HepG2 (cell line): ENCODE results near the gene ENPP1. TPM values are rescaled to one million over a fixed set of nuclear protein-coding genes. Genes with fewer than 3 reads are reported as not detected.
A peak's percentile ranks its signal among the peaks of the same experiment; 100 is the strongest.

Experiments
- ARNTL ChIP-seq: sonication (generic); formaldehyde crosslinking; IDR thresholded peaks from 2 replicates; pipeline ENCODE4 v1.4.0; 2020; ENCODE audit warnings: mild to moderate bottlenecking, missing genetic modification reagents
- DNMT1 ChIP-seq: sonication (generic); formaldehyde crosslinking; IDR thresholded peaks from 2 replicates; pipeline ENCODE4 v1.5.1; 2020; ENCODE audit warnings: mild to moderate bottlenecking, missing genetic modification reagents
- GPN1 ChIP-seq: sonication (generic); formaldehyde crosslinking; IDR thresholded peaks from 2 replicates; pipeline ENCODE4 v1.5.1; 2020; ENCODE audit warnings: missing genetic modification reagents, borderline replicate concordance
- HOXA9 ChIP-seq: sonication (generic); formaldehyde crosslinking; IDR thresholded peaks from 2 replicates; pipeline ENCODE4 v1.8.1; 2022; ENCODE audit warnings: missing genetic modification reagents, mild to moderate bottlenecking, moderate library complexity, borderline replicate concordance
- ISX ChIP-seq: sonication (generic); formaldehyde crosslinking; conservative IDR thresholded peaks from 2 replicates; pipeline ENCODE4 v1.5.0; 2020; ENCODE audit warnings: missing genetic modification reagents
- SP5 ChIP-seq: IDR thresholded peaks from 2 replicates; pipeline ENCODE4 v1.6.1; 2016; ENCODE audit warnings: low read depth, borderline replicate concordance
- TEAD2 ChIP-seq: sonication (generic); formaldehyde crosslinking; IDR thresholded peaks from 2 replicates; pipeline ENCODE4 v1.9.0; 2021; ENCODE audit warnings: missing genetic modification reagents
- ZIK1 ChIP-seq: sonication (generic); formaldehyde crosslinking; IDR thresholded peaks from 2 replicates; pipeline ENCODE4 v1.5.0; 2020; ENCODE audit warnings: mild to moderate bottlenecking, low read depth, missing genetic modification reagents, borderline replicate concordance
- ZNF317 ChIP-seq: sonication (generic); formaldehyde crosslinking; IDR thresholded peaks from 2 replicates; pipeline ENCODE4 v1.5.0; 2020; ENCODE audit warnings: mild to moderate bottlenecking, missing genetic modification reagents
- ZNF558 ChIP-seq: sonication (generic); formaldehyde crosslinking; IDR thresholded peaks from 2 replicates; pipeline ENCODE4 v1.9.0; 2022; ENCODE audit warnings: mild to moderate bottlenecking, missing genetic modification reagents, borderline replicate concordance
- polyA plus RNA-seq, 8 experiments: library from polyadenylated mRNA; depleted of rRNA in 3 of 8; stranded (reverse) in 7 of 8; unstranded in 1 of 8; fragments of >200 nt; fragmentation: Illumina TruSeq in 4 of 8; extraction: Trizol in 4 of 8; gene quantifications; 2 replicates each; pipeline versions ENCODE4 v1.2.1 to v1.2.3, GENCODE V29; 2011 to 2016; ENCODE audit warnings: low read depth in 4 of 8, missing spikeins in 1 of 8, mixed read lengths in 1 of 8; ENCODE audit not compliant: insufficient read depth in 1 of 8
- total RNA-seq, 5 experiments: library from RNA; depleted of rRNA; stranded (reverse); fragments of >200 nt; fragmentation: Illumina TruSeq; extraction: Trizol; gene quantifications; 2 replicates each; pipeline ENCODE4 v1.2.3, GENCODE V29; 2016; ENCODE audit warnings: low read depth in 1 of 5
- TF ChIP-seq, protein P1 (sequence below): sonication (generic); formaldehyde crosslinking; IDR thresholded peaks from 2 replicates; pipeline ENCODE4 v1.5.1; 2020; ENCODE audit warnings: mild to moderate bottlenecking, moderate library complexity, missing genetic modification reagents
- TF ChIP-seq, protein P2 (sequence below): IDR thresholded peaks from 2 replicates; pipeline ENCODE4 v1.6.1; 2016; ENCODE audit warnings: missing biosample characterization, missing genetic modification reagents, low read depth
- TF ChIP-seq, protein P3 (sequence below): IDR thresholded peaks from 2 replicates; pipeline ENCODE4 v1.6.1; 2012; ENCODE audit warnings: low read depth, low read length, improper control_type of control experiment
- TF ChIP-seq, protein P4 (sequence below): sonication (generic); formaldehyde crosslinking; IDR thresholded peaks from 2 replicates; pipeline ENCODE4 v1.4.0; 2020; ENCODE audit warnings: missing genetic modification reagents, mild to moderate bottlenecking, borderline replicate concordance
- TF ChIP-seq, protein P5 (sequence below): sonication (generic); formaldehyde crosslinking; IDR thresholded peaks from 2 replicates; pipeline ENCODE4 v1.4.0; 2020; ENCODE audit warnings: mild to moderate bottlenecking, missing genetic modification reagents

The ENPP1 gene
- total and polyA plus RNA-seq, 2 of the 13 experiments (the other 11 are each of a cell fraction or from before 2014, with no cell fraction given), result 56.5 to 160 TPM

DNA sequence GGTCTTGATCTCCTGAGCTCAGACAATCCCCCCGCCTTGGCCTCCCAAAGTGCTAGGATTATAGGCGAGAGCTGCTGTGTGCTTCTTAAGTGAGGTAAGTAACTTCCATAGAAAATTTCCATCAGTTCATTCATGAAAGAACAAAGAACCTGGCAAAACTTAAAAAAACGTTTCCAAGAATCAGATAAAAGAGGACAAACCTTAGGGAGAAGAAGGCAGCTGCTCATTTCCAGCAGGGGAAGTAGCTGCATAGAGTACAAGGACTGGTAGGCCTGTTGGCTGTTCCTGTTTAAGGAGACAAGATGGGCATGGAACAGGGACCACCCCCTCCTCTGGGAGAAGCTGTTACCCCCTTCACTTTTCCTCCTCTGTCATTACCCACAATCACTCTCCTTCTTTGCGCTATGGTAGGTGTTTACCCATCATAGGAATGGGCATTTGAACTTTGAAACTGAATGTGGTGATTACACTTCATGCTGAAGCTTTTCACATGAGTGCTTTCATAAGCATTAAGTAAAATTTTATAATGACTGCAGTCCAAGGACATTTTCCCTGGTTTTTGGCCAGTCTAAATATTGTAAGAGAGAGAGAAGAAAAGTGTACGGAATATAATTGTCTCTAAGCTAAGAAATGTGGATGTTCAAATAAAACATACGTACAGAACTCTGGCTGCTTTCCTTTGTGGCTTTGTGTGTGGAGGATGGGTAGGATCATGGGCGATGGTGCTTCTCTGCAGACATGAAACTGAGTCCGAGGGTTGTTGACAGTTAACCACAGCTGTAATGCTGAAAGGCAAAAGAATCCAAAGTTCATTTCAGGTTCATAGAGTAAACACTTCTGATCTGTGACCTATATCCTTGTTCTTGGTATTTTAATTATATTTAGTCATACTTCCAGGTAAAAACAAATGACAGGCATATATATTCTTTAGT is 86.9 kb downstream of the ENPP1 start (continued):
- TF ChIP-seq, protein P1, sequence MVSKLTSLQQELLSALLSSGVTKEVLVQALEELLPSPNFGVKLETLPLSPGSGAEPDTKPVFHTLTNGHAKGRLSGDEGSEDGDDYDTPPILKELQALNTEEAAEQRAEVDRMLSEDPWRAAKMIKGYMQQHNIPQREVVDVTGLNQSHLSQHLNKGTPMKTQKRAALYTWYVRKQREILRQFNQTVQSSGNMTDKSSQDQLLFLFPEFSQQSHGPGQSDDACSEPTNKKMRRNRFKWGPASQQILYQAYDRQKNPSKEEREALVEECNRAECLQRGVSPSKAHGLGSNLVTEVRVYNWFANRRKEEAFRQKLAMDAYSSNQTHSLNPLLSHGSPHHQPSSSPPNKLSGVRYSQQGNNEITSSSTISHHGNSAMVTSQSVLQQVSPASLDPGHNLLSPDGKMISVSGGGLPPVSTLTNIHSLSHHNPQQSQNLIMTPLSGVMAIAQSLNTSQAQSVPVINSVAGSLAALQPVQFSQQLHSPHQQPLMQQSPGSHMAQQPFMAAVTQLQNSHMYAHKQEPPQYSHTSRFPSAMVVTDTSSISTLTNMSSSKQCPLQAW, result peak; percentile 66; the same call in 1 of the 2 replicates
- TF ChIP-seq, protein P2, sequence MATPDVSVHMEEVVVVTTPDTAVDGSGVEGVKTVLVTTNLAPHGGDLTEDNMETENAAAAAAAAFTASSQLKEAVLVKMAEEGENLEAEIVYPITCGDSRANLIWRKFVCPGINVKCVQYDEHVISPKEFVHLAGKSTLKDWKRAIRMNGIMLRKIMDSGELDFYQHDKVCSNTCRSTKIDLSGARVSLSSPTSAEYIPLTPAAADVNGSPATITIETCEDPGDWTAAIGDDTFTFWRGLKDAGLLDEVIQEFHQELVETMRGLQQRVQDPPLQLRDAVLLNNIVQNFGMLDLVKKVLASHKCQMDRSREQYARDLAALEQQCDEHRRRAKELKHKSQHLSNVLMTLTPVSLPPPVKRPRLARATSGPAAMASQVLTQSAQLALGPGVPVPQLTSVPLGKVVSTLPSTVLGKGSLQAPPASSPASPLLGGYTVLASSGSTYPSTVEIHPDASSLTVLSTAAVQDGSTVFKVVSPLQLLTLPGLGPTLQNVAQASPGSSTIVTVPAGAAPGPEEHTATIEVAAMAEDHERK (CRISPR knock-in tag), result no peak
- TF ChIP-seq DNMT1 (no peak), ARNTL (no peak), ZNF317 (CRISPR knock-in tag) (peak; percentile 75), ZNF558 (no peak), GPN1 (no peak), TEAD2 (CRISPR knock-in tag) (no peak), SP5 (CRISPR knock-in tag) (no peak; the same call in 1 of the 2 replicates), HOXA9 (no peak), ZIK1 (0 out of 2 replicates have a peak, but pooled peaks have one; percentile 42), ISX (CRISPR knock-in tag) (no peak)
- TF ChIP-seq, protein P3, sequence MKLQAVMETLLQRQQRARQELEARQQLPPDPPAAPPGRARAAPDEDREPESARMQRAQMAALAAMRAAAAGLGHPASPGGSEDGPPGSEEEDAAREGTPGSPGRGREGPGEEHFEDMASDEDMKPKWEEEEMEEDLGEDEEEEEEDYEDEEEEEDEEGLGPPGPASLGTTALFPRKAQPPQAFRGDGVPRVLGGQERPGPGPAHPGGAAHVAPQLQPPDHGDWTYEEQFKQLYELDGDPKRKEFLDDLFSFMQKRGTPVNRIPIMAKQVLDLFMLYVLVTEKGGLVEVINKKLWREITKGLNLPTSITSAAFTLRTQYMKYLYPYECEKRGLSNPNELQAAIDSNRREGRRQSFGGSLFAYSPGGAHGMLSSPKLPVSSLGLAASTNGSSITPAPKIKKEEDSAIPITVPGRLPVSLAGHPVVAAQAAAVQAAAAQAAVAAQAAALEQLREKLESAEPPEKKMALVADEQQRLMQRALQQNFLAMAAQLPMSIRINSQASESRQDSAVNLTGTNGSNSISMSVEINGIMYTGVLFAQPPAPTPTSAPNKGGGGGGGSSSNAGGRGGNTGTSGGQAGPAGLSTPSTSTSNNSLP, result peak; percentile 93
- TF ChIP-seq, protein P4, sequence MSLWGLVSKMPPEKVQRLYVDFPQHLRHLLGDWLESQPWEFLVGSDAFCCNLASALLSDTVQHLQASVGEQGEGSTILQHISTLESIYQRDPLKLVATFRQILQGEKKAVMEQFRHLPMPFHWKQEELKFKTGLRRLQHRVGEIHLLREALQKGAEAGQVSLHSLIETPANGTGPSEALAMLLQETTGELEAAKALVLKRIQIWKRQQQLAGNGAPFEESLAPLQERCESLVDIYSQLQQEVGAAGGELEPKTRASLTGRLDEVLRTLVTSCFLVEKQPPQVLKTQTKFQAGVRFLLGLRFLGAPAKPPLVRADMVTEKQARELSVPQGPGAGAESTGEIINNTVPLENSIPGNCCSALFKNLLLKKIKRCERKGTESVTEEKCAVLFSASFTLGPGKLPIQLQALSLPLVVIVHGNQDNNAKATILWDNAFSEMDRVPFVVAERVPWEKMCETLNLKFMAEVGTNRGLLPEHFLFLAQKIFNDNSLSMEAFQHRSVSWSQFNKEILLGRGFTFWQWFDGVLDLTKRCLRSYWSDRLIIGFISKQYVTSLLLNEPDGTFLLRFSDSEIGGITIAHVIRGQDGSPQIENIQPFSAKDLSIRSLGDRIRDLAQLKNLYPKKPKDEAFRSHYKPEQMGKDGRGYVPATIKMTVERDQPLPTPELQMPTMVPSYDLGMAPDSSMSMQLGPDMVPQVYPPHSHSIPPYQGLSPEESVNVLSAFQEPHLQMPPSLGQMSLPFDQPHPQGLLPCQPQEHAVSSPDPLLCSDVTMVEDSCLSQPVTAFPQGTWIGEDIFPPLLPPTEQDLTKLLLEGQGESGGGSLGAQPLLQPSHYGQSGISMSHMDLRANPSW (CRISPR knock-in tag), result peak; percentile 68
- TF ChIP-seq, protein P5, sequence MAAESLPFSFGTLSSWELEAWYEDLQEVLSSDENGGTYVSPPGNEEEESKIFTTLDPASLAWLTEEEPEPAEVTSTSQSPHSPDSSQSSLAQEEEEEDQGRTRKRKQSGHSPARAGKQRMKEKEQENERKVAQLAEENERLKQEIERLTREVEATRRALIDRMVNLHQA (CRISPR knock-in tag), result no peak
